OCI-LY3 (cell line): ENCODE data around the gene LIG3.

Experiments
- EZH2phosphoT487 ChIP-seq: fragments of 200-600 bp; shearing (Covaris generic); IDR thresholded peaks from 2 replicates; pipeline ENCODE4 v1.6.1; 2018; ENCODE audit warnings: antibody characterized with exemption, mixed run types, low read depth
- TF ChIP-seq, protein P1 (sequence below): fragments of 200-600, 300-600 bp; sonication (generic); IDR thresholded peaks from 2 replicates; pipeline ENCODE4 v1.5.1; 2014; ENCODE audit warnings: antibody characterized with exemption, low read length, low read depth

- TF ChIP-seq, protein P1, sequence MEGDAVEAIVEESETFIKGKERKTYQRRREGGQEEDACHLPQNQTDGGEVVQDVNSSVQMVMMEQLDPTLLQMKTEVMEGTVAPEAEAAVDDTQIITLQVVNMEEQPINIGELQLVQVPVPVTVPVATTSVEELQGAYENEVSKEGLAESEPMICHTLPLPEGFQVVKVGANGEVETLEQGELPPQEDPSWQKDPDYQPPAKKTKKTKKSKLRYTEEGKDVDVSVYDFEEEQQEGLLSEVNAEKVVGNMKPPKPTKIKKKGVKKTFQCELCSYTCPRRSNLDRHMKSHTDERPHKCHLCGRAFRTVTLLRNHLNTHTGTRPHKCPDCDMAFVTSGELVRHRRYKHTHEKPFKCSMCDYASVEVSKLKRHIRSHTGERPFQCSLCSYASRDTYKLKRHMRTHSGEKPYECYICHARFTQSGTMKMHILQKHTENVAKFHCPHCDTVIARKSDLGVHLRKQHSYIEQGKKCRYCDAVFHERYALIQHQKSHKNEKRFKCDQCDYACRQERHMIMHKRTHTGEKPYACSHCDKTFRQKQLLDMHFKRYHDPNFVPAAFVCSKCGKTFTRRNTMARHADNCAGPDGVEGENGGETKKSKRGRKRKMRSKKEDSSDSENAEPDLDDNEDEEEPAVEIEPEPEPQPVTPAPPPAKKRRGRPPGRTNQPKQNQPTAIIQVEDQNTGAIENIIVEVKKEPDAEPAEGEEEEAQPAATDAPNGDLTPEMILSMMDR: no peak
- TF ChIP-seq EZH2phosphoT487: no peak
These were observed 38.5 kb downstream of the LIG3 start for GRCh38 chr17:35018814-35019213.
